K562 (cell line): ENCODE measurements around the gene AGAP1. TPM values are rescaled to one million over a fixed set of nuclear protein-coding genes. Genes with fewer than 3 reads are reported as not detected.

ENCODE experiments used
- ATAC-seq: fragments of 200-7000 bp; cut with Tn5 transposase; 3 replicates; pipeline ENCODE4 v1.9.1; 2020; ENCODE audit warnings: moderate library complexity
- BruUV-seq: library from RNA; stranded (reverse); fragments of 400-500 nt; replicated peaks from 2 replicates; lab custom pipeline; 2021; lab: Mats Ljungman, UMichigan
- CTCF ChIA-PET: fragments of 300-600 bp; formaldehyde crosslinking; extraction: SDS; loops from one replicate; lab custom pipeline; 2021; ENCODE audit warnings: low intra/inter-chr PET ratio; lab: Yijun Ruan, JAX
- POLR2A ChIA-PET: fragments of 300-600, 350-650 bp; sonication (Branson Sonifier 250); formaldehyde crosslinking; extraction: SDS; loops from one replicate; lab custom pipeline; 2021; ENCODE audit warnings: antibody characterized with exemption, inconsistent platforms; lab: Yijun Ruan, JAX
- DNase-seq, 4 experiments: peaks; one replicate each; pipeline versions ENCODE4 v3.0.0 to v3.0.0-alpha.2; 2011 to 2018; ENCODE audit warnings: low spot score in 3 of 4, mixed read lengths in 3 of 4; ENCODE audit errors: extremely low read depth in 1 of 4
- FAIRE-seq: peaks from 2 replicates; lab custom pipeline; 2011; peaks lifted over from hg19 to GRCh38; lab: Jason Lieb, UNC
- H2AFZ ChIP-seq: 2 replicates; pipeline ENCODE4 v1.6.0; 2011; ENCODE audit warnings: low read depth, low read length, control low read depth, inconsistent platforms
- H3K27ac ChIP-seq: fragments of 200-600 bp; 3 replicates; pipeline ENCODE4 v1.8.0; 2011; ENCODE audit warnings: low read depth, mild to moderate bottlenecking, control low read depth, inconsistent platforms, low read length, moderate library complexity, mixed read lengths; ENCODE audit errors: extremely low read depth
- H3K27me3 ChIP-seq, 2 experiments: fragments of 300-600 bp in 1 of 2; 2 replicates in 1 of 2; 3 replicates in 1 of 2; pipeline versions ENCODE4 v1.6.0 to v1.8.0; 2011; ENCODE audit warnings: inconsistent platforms in 2 of 2, low read length in 2 of 2, mild to moderate bottlenecking in 1 of 2, mixed read lengths in 1 of 2, moderate library complexity in 1 of 2; ENCODE audit not compliant: control insufficient read depth in 2 of 2, insufficient read depth in 2 of 2
- H3K36me3 ChIP-seq: fragments of 300-600 bp; 3 replicates; pipeline ENCODE4 v1.8.0; 2011; ENCODE audit warnings: mild to moderate bottlenecking, low read length, inconsistent platforms; ENCODE audit not compliant: control insufficient read depth, insufficient read depth
- H3K4me1 ChIP-seq, 2 experiments: fragments of 200-600 bp in 1 of 2; replicated peaks in 1 of 2; 2 replicates in 1 of 2; 3 replicates in 1 of 2; pipeline versions ENCODE4 v1.5.1 to v1.8.0; 2011; ENCODE audit warnings: inconsistent platforms in 2 of 2, low read length in 2 of 2, mild to moderate bottlenecking in 1 of 2, mixed read lengths in 1 of 2, moderate library complexity in 1 of 2; ENCODE audit not compliant: control insufficient read depth in 2 of 2, insufficient read depth in 2 of 2
- H3K4me2 ChIP-seq: 2 replicates; pipeline ENCODE4 v1.6.1; 2011; ENCODE audit warnings: low read length, control low read depth, inconsistent platforms, mixed read lengths; ENCODE audit not compliant: insufficient read depth
- H3K4me3 ChIP-seq: fragments of 200-600 bp; sonication (generic), shearing (Covaris generic); 2 replicates; pipeline ENCODE4 v1.5.1; 2016; ENCODE audit warnings: control low read depth, inconsistent platforms
- H3K79me2 ChIP-seq: fragments of 200-600 bp; 3 replicates; pipeline ENCODE4 v1.8.0; 2011; ENCODE audit warnings: low read length, inconsistent platforms; ENCODE audit not compliant: control insufficient read depth, insufficient read depth
- H3K9ac ChIP-seq, 2 experiments: 2 replicates each; pipeline versions ENCODE4 v1.6.0 to v1.6.1; 2011; ENCODE audit warnings: low read depth in 2 of 2, low read length in 2 of 2, control low read depth in 1 of 2, inconsistent platforms in 1 of 2, mild to moderate bottlenecking in 1 of 2, mixed read lengths in 1 of 2; ENCODE audit not compliant: insufficient read depth in 1 of 2
- H3K9me1 ChIP-seq: one replicate; pipeline ENCODE4 v1.6.0; 2011; ENCODE audit warnings: inconsistent platforms, mild to moderate bottlenecking, low read length, moderate library complexity; ENCODE audit not compliant: control insufficient read depth, insufficient read depth
- H3K9me3 ChIP-seq: replicated peaks from 2 replicates; pipeline ENCODE4 v1.5.1; 2011; ENCODE audit warnings: low read depth, low read length, inconsistent platforms; ENCODE audit not compliant: control insufficient read depth, insufficient read depth
- H4K20me1 ChIP-seq: replicated peaks from 2 replicates; pipeline ENCODE4 v1.6.1; 2011; ENCODE audit warnings: low read length, inconsistent platforms, mixed read lengths; ENCODE audit not compliant: control insufficient read depth, insufficient read depth
- DPF2 ChIP-seq: fragments of 450-650 bp; IDR thresholded peaks from 2 replicates; pipeline ENCODE4 v1.6.1; 2016
- HSF4 ChIP-seq: fragments of 250-450 bp; sonication (Bioruptor Pico); IDR thresholded peaks from 2 replicates; pipeline ENCODE4 v2.1.2; 2022; ENCODE audit warnings: mild to moderate bottlenecking, moderate library complexity, borderline replicate concordance
- LEF1 ChIP-seq: fragments of 450-650 bp; IDR thresholded peaks from 2 replicates; pipeline ENCODE4 v1.6.1; 2016; ENCODE audit warnings: mild to moderate bottlenecking
- MED1 ChIP-seq: sonication (generic); formaldehyde crosslinking; IDR thresholded peaks from 2 replicates; pipeline ENCODE4 v1.8.1; 2023; ENCODE audit warnings: missing genetic modification reagents, borderline replicate concordance
- NFATC3 ChIP-seq: fragments of 450-650 bp; IDR thresholded peaks from 2 replicates; pipeline ENCODE4 v1.6.1; 2017; ENCODE audit warnings: mild to moderate bottlenecking
- PPARD ChIP-seq: fragments of 250-450 bp; sonication (Bioruptor Pico); IDR thresholded peaks from 2 replicates; pipeline ENCODE4 v1.8.0; 2022; ENCODE audit warnings: inconsistent platforms, mild to moderate bottlenecking, moderate library complexity
- SLC30A9 ChIP-seq: fragments of 250-450 bp; sonication (Bioruptor Pico); IDR thresholded peaks from 2 replicates; pipeline ENCODE4 v1.8.0; 2022; ENCODE audit warnings: mild to moderate bottlenecking, moderate library complexity
- SP1 ChIP-seq: sonication (generic); formaldehyde crosslinking; IDR thresholded peaks from 2 replicates; pipeline ENCODE4 v1.8.1; 2022; ENCODE audit warnings: mild to moderate bottlenecking, missing genetic modification reagents
- TBL1XR1 ChIP-seq, 2 experiments: IDR thresholded peaks; 2 replicates each; pipeline ENCODE4 v1.6.1; 2012; ENCODE audit warnings: improper control_type of control experiment in 2 of 2, low read length in 2 of 2, mild to moderate bottlenecking in 1 of 2
- THRB ChIP-seq: fragments of 450-650 bp; formaldehyde crosslinking; conservative IDR thresholded peaks from 2 replicates; pipeline ENCODE4 v1.4.0; 2022; ENCODE audit warnings: mild to moderate bottlenecking, missing genetic modification characterization
- ZC3H11A ChIP-seq: IDR thresholded peaks from 2 replicates; pipeline ENCODE4 v1.6.1; 2012; ENCODE audit warnings: low read depth, low read length, improper control_type of control experiment
- ZKSCAN3 ChIP-seq: fragments of 250-450 bp; sonication (Bioruptor Pico); IDR thresholded peaks from 2 replicates; pipeline ENCODE4 v1.4.0; 2020
- ZZZ3 ChIP-seq: fragments of 450-650 bp; IDR thresholded peaks from 2 replicates; pipeline ENCODE4 v1.6.1; 2016; ENCODE audit warnings: antibody characterized with exemption, mild to moderate bottlenecking, moderate library complexity
- WGBS: fragments of 100-300 bp; shearing (Covaris generic); methylation state at CpG from one replicate; pipeline ENCODE4 v1.1.6; 2016; ENCODE audit warnings: low coverage, mixed read lengths; ENCODE audit not compliant: insufficient coverage; ENCODE audit errors: missing lambda C conversion rate; 5-methylcytosine and 5-hydroxymethylcytosine counted together
- in situ Hi-C: fragments of 300-500 bp; cut with MboI; formaldehyde crosslinking; loops from 4 replicates; pipeline ENCODE4 v1.15.0; 2018; ENCODE audit warnings: inconsistent platforms, mixed read lengths
- intact Hi-C: fragments of 100-400 bp; cut with micrococcal nuclease; formaldehyde crosslinking; loops from 2 replicates; pipeline ENCODE4 v1.14.2; 2022
- polyA plus RNA-seq, 8 experiments: library from polyadenylated mRNA; depleted of rRNA in 4 of 8; stranded (reverse) in 5 of 8; unstranded in 3 of 8; fragments of >200 nt; fragmentation: Nextera tagmentation in 2 of 8; fragmentation: Illumina TruSeq in 1 of 8; extraction: Ambion mirVana in 2 of 8; extraction: Trizol in 1 of 8; gene quantifications; 2 replicates each; pipeline versions ENCODE4 v1.2.1 to v1.2.3, GENCODE V29; 2011 to 2014; ENCODE audit warnings: inconsistent platforms in 1 of 8, missing spikeins in 1 of 8
- total RNA-seq, 7 experiments: library from RNA; depleted of rRNA in 6 of 7; stranded (reverse); fragments of >200 nt in 6 of 7; fragmentation: Illumina TruSeq in 2 of 7; extraction: Trizol in 2 of 7; gene quantifications; 2 replicates each; pipeline versions ENCODE4 v1.2.1 to v1.2.3, GENCODE V29; 2011 to 2021; ENCODE audit warnings: low replicate concordance in 1 of 7
- TF ChIP-seq, protein P1 (sequence below): IDR thresholded peaks from 2 replicates; pipeline ENCODE4 v1.6.1; 2014; ENCODE audit warnings: antibody characterized with exemption
- TF ChIP-seq, protein P2 (sequence below): fragments of 450-650 bp; formaldehyde crosslinking; IDR thresholded peaks from 2 replicates; pipeline ENCODE4 v1.4.0; 2020; ENCODE audit warnings: mild to moderate bottlenecking
- TF ChIP-seq, protein P3 (sequence below): fragments of 250-450 bp; sonication (Bioruptor Pico); IDR thresholded peaks from 2 replicates; pipeline ENCODE4 v1.9.0; 2021; ENCODE audit warnings: mild to moderate bottlenecking, inconsistent platforms

AGAP1 gene
- total and polyA plus RNA-seq, 9 of the 15 experiments (the other 6 are each of a cell fraction or from before 2014, with no cell fraction given) = 1.3 to 24.0 (median 10.6) TPM

- no peaks in the 10 kb centered on the region for H3K79me2 ChIP-seq
- 84% methylated on average over 11 of the region's 20 CpGs for WGBS
- no peak overlapping the region for H3K9ac ChIP-seq
- H3K9me1 ChIP-seq = no peaks in the 10 kb centered on the region
- in situ Hi-C loops (no loop called here), intact Hi-C loops (no loop called here)
- no peaks in the 10 kb centered on the region for H3K9me3 ChIP-seq
- POLR2A ChIA-PET = no interaction called here
- DNase-seq (no peak), ATAC-seq (no peak), FAIRE-seq (no peak)
- no peak overlapping the region for H3K4me3 ChIP-seq
- H3K4me1 ChIP-seq = no peaks in the 10 kb centered on the region; a peak in 1 of 5 replicates
- H4K20me1 ChIP-seq = no peaks in the 10 kb centered on the region
- H3K27me3 ChIP-seq = no peaks in the 10 kb centered on the region
- H3K4me2 ChIP-seq = no peak overlapping the region
- no peak overlapping the region for H3K27ac ChIP-seq
- no peak for TF ChIP-seq ZC3H11A
- no peak for TF ChIP-seq ZKSCAN3 (CRISPR knock-in tag)
- TF ChIP-seq SLC30A9 (CRISPR knock-in tag) = no peak
- no peak for TF ChIP-seq LEF1
- TF ChIP-seq SP1 = no peak
- TF ChIP-seq PPARD (CRISPR knock-in tag) = no peak
- TF ChIP-seq, protein P1, sequence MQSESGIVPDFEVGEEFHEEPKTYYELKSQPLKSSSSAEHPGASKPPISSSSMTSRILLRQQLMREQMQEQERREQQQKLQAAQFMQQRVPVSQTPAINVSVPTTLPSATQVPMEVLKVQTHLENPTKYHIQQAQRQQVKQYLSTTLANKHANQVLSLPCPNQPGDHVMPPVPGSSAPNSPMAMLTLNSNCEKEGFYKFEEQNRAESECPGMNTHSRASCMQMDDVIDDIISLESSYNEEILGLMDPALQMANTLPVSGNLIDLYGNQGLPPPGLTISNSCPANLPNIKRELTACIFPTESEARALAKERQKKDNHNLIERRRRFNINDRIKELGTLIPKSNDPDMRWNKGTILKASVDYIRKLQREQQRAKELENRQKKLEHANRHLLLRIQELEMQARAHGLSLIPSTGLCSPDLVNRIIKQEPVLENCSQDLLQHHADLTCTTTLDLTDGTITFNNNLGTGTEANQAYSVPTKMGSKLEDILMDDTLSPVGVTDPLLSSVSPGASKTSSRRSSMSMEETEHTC = no peak
- TF ChIP-seq DPF2 = no peak
- TF ChIP-seq TBL1XR1 (IDR thresholded peaks at IDR 0.05; ENCODE audit: low read length in 2 of 2) = no peak
- TF ChIP-seq HSF4 (CRISPR knock-in tag) = no peak
- TF ChIP-seq ZZZ3 = no peak
- TF ChIP-seq, protein P2, sequence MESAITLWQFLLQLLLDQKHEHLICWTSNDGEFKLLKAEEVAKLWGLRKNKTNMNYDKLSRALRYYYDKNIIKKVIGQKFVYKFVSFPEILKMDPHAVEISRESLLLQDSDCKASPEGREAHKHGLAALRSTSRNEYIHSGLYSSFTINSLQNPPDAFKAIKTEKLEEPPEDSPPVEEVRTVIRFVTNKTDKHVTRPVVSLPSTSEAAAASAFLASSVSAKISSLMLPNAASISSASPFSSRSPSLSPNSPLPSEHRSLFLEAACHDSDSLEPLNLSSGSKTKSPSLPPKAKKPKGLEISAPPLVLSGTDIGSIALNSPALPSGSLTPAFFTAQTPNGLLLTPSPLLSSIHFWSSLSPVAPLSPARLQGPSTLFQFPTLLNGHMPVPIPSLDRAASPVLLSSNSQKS (CRISPR knock-in tag) = no peak
- TF ChIP-seq THRB (CRISPR knock-in tag) = no peak
- TF ChIP-seq, protein P3, sequence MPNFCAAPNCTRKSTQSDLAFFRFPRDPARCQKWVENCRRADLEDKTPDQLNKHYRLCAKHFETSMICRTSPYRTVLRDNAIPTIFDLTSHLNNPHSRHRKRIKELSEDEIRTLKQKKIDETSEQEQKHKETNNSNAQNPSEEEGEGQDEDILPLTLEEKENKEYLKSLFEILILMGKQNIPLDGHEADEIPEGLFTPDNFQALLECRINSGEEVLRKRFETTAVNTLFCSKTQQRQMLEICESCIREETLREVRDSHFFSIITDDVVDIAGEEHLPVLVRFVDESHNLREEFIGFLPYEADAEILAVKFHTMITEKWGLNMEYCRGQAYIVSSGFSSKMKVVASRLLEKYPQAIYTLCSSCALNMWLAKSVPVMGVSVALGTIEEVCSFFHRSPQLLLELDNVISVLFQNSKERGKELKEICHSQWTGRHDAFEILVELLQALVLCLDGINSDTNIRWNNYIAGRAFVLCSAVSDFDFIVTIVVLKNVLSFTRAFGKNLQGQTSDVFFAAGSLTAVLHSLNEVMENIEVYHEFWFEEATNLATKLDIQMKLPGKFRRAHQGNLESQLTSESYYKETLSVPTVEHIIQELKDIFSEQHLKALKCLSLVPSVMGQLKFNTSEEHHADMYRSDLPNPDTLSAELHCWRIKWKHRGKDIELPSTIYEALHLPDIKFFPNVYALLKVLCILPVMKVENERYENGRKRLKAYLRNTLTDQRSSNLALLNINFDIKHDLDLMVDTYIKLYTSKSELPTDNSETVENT = no peak
- no peak for TF ChIP-seq MED1 (CRISPR knock-in tag)
- no peak for TF ChIP-seq NFATC3
- H2AFZ ChIP-seq = no peak overlapping the region
- CTCF ChIA-PET = no interaction called here
- H3K36me3 ChIP-seq = no peaks in the 10 kb centered on the region
- BruUV-seq = no TSS peak
These were observed 498.2 kb downstream of the AGAP1 start for GRCh38 chr2:235992024-235992423.
